GM21367 (cell line): ENCODE measurements around the gene CACNG5.
"Not testable (repeated sequence)": the region's sequence is repeated elsewhere in the genome, so short reads cannot be mapped to it uniquely, and the experiment has no call there.

Experiments used
- ATAC-seq: cut with Tn5 transposase; IDR thresholded peaks from one replicate; pipeline ENCODE4 v1.9.1; 2021; ENCODE audit not compliant: unreplicated experiment

The CACNG5 gene

GRCh38 chr17:66849032-66849655, 14.2 kb downstream of the CACNG5 start:
- no peak for ATAC-seq

GRCh38 chr17:66849851-66850580, 15.1 kb downstream of the CACNG5 start:
- no peak for ATAC-seq

- no peak for ATAC-seq
Observed at GRCh38 chr17:66850692-66851091, 15.8 kb downstream of the CACNG5 start.

GRCh38 chr17:66855204-66855603, 20.3 kb downstream of the CACNG5 start:
- ATAC-seq, result no peak

DNA sequence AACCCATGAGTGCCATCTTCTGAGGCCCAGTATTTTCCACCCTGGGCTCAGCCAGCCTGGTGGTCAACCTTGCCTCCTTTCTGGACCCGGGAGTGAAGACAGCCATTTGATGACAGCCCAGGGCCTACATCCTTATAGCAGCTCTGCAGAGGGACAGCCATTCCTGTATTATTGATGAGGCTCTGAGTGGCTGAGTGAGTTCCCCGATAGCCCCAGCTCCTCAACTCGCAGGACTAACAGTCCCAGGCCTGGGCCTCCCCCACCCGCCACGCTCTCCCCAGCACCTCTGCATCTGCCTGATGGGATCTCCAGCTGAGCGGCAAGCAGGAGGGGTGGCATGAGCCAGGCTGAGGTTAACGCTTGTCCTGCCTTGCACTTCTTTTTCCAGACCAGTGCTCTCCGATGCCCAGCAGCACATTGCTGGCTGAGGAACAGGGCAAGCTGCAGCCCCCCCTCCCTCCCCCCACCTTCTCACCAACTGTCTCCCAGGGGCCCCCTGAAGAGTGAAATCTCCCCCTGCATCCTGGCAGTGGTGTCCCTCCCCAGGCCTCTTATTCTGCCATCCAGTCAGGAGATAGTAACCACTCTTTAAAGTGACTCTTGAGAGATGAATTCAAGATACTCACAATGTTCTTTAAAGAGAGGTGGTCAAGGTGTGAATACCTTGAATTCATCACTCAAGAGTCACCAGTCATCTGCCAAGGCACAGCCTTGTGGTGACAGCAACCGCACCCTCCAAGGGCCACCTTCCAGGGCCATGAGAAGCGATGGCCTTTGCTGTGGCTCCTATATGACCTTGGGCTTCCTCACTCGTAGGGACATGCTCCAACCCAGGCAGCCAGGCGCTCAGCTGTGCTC, 23.5 kb downstream of the CACNG5 start:
- ATAC-seq, result no peak

DNA sequence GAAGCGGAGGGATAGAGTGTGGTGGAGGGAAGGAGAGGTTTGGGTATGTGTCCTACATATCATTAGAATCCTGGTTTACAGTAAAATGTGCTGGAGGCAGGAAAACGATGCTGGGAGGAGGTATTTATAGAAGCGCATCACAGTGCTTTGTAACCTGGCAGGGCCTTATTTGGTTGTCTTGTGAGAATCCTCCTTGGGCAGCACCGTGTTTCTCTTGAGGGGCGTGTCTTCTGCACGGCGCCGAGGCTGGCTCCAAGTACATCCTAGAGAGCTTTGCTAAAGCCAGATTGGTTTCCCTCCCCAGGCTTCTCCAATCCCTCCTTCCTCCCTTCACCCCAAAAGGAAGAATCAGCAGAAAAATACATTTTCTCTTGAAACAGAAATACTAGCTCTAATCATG, 24.4 kb downstream of the CACNG5 start:
- no peak for ATAC-seq

GRCh38 chr17:66860204-66860603, 25.3 kb downstream of the CACNG5 start:
- ATAC-seq, result no peak

DNA sequence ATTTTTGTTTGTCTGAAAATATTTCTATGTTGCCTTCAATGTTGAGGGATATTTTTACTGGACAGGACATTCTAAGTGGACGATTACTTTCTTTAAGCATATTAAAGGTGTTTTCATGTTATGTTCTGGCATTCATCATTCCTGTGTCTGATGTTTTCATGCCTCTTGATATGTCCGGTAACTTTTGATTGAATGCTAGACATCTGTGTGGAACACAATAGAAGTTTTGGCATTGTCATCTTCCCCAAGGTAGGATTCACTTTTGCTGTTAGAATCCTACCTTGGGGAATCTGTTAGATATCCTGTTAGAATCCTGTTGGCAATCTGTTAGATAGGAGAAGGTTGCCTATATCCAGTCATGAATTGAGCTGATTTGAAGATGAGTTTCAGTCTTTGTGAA, 28.9 kb downstream of the CACNG5 start:
- no peak for ATAC-seq

- no peak for ATAC-seq
Observed at GRCh38 chr17:66865151-66865550, 30.2 kb downstream of the CACNG5 start.

DNA sequence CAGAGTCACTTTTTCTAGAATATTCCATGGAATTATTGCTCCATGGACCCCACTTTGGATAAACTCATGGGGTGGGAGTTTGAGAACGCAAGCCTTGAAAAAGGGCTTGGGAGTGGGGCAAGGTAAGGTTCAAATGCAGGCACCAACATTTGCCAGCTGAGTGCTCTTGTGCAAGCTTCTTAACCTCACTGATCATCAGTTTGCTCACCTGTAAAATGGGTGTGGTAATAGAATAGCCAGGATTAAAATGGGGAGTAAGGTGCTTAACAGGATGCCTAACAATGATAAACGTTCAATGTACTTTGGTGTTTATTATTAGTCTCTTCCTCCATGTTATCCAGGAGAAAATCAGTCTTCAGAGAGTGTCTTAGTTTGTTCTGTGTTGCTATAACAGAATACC, 39.0 kb downstream of the CACNG5 start:
- ATAC-seq, result no peak

GRCh38 chr17:66884931-66885330, 50.0 kb downstream of the CACNG5 start:
- no peak for ATAC-seq

GRCh38 chr17:66885417-66885816, 50.5 kb downstream of the CACNG5 start:
- ATAC-seq, result no peak

DNA sequence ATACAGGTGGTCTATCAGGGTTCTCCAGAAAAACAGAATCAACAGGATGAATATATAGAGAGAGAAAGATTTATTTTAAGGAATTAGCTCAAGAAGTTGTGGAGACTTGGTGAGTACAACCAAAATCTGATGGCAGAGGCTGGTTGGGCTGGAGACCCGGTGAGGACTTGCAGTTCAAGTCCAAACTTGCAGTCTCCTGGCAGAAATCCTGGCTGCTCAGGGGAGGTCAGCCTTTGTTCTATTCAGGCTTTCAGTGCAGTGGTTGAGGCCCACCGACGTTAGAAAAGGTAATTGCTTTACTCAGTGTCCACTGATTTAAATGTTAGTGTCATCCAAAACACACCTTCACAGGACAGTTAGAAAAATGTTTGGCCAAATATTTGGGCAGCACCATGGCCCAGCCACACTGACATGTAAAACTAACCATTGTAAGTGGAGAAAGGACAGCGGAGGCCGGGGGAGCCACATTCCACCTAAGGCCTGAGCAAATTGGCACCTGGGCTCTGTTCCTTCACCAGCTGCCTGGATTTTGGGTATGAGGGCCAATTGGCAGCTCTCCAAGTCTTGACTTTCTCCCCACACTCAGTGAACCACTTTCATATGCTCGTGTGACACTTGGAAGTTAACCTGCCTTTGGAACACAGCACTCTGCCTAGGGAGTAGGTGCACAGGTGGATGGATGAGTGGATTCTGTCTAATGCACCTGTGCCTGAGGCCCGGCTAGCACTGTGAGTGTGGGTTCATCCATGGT, 54.7 kb downstream of the CACNG5 start:
- ATAC-seq, result no peak

DNA sequence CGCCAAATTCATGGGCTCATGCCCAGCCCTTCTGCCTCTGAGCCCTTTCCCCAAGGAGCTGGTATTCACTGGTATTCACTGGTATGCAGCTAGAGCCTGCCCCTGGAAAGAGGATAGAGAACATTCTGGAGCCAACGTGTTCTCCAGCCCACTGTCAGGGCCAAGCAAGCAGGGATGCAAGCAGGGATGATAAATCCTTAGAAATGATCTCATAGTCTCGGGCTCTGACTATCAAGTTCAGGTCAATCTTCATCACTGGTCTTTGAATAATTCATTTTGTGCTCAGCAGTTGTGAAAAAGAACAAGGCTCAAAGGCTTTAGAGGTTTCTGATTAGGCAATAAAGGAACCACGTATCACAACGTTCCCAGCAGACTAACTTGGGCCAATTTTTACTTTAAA, 57.3 kb downstream of the CACNG5 start:
- ATAC-seq, result no peak

DNA sequence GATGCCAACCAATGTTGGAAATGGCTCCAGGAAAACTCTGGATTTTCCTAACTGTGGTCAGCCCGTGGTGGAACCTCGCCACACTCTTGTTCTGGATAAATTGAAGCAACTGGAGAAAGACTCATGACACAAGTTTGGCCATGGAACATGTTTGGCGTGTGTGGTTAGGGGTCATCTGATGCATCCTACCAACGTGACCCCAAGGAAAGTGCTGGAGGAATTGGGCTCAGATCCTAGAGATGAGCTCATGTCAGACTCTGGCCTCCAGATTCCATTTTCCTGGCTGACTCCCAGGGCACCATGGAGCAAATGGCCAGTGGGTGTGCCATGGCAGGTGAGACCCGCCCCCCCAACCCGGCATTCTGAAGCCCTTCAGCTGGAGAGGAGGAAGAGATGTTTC, 58.5 kb downstream of the CACNG5 start:
- ATAC-seq, result no peak

DNA sequence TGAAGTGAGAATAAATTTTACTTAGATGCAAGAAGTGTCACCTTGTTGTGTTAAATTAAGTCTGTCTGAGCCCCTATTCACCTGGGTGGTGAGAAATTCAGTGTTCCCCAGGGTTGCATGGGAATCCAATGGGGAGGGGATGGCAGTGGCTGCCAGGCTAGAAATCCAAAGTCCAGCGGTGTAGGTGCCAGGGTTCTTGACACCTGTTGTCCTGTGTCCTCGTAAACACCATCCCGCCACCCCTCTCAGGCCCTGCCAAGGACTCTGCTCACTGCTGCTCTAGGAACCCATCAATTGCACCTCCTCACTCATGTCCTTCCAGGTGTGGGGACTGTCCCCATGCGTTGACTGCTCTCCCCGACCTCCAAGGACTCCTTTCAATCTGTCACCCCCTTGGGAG, 58.9 kb downstream of the CACNG5 start:
- no peak for ATAC-seq

DNA sequence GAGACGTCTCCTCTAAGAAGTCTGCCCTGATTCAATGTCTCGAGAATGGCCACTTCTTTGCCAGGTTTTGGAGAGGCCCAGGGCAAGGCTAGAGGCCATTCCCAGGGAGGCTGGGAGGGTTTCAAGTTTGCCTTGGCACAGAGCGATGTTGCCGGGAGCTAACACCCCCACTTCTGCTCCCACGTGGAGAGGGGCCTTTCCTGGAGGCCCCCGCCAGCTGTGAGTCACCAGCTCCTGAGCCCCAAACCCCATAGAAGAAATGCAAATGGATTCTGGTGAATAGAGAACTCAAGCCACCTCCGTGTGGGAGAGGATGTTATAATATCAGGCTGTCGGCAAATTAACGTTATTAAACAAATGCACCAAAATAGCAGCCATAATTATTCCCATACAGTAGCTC, 62.2 kb downstream of the CACNG5 start:
- ATAC-seq, result no peak

- no peak for ATAC-seq
Observed at GRCh38 chr17:66898536-66898935, 63.6 kb downstream of the CACNG5 start.

DNA sequence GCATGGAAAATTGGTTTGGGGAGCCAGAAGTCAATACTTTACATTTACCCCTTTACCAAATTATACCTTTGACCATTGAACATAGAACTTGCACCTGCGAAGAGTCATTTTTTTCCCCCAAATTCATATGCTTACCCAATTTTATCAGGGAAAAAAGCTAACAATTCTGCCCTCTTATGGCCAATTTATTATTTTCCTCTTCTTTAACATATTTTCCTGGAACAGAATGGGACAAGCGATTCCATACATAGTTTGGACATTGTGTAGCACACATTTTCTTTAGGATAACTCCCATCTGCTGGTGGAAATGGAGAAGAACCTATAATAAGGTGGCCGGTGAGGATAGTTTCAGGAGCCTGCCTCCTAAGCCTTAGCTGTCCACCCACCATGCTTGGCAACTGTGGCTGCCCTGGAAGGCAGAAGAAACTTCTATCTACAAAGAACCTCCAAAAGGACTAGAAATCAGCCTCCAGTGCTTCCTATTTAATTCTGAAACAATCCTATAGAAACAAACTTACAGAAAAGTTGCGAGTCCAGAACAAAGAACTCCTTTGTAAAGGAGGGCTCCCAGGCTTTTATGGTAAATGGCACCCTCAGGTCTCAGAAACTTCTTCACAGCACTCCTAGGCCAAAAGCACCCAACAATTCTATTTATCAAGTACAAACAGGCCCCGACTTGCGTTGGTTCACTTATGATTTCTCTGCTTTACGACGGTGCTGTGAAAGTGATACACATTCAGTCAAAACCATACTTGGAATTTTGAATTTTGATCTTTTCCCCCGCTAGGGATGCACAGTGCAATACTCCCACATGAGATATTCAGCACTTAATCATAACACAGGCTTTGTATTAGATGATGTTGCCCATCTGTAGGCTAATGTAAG, 65.5 kb downstream of the CACNG5 start:
- ATAC-seq, result no peak

GRCh38 chr17:66903296-66903695, 68.4 kb downstream of the CACNG5 start:
- not testable (repeated sequence) for ATAC-seq
